Uterus (tissue), 2 donors: Measurements from ENCODE around the gene GMPPB.

ENCODE experiments used
- CTCF ChIP-seq, 4 experiments: fragments of 200-600 bp in 2 of 4; fragments of 450-650 bp in 2 of 4; sonication (generic) in 2 of 4; IDR thresholded peaks; one replicate each; pipeline ENCODE4 v1.5.1; 2016 to 2019; ENCODE audit warnings: antibody characterized with exemption in 4 of 4, mild to moderate bottlenecking in 2 of 4, moderate library complexity in 1 of 4
- POLR2A ChIP-seq, 2 donors: fragments of 450-650 bp; IDR thresholded peaks; one replicate each; pipeline ENCODE4 v1.6.1; 2016; ENCODE audit warnings: antibody characterized with exemption in 2 of 2, mild to moderate bottlenecking in 1 of 2, moderate library complexity in 1 of 2

DNA sequence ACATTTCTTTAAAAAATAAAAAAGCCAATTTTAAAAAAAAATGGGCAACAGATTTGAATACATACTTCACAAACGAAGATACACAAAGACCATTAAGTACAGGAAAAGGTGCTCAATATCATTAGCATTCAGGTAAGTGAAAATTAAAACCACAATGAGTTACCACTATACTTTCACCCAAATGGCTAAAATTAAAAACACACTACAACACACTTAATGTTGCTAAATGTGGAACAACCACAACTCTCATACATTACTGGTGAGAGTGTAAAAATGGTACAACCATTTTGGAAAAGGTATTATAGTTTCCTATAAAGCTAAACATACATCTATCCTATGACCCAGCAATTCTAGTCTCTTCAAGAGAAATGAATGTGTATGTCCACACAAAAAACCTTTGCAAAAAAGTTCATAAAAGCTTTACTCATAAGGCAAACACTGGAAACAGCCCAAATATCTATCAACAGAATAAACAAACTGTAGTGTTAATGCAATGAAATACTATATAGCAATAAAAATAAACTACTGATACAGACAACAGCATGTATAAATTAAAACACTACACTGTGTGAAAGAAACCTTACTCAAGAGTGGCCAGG is 47.7 kb upstream of the GMPPB start:
- no peak for TF ChIP-seq CTCF (IDR thresholded peaks at IDR 0.05)
- no peak for TF ChIP-seq POLR2A (IDR thresholded peaks at IDR 0.05)
